GM23338 (cell line): ENCODE measurements around the gene ASB3. TPM values are rescaled to one million over a fixed set of nuclear protein-coding genes. Genes with fewer than 3 reads are reported as not detected.

ENCODE experiments used
- ATAC-seq: fragments of 200-7000 bp; cut with Tn5 transposase; 3 replicates; pipeline ENCODE4 v1.9.1; 2020
- DNase-seq: peaks from one replicate; pipeline ENCODE4 v3.0.0-alpha.2; 2015; ENCODE audit warnings: low spot score
- H2AFZ ChIP-seq: fragments of 200-600 bp; sonication (generic); 2 replicates; pipeline ENCODE4 v1.8.0; 2016; ENCODE audit warnings: antibody characterized with exemption, mild to moderate bottlenecking, moderate library complexity
- H3F3A ChIP-seq: fragments of 200-600 bp; sonication (generic); replicated peaks from 2 replicates; pipeline ENCODE4 v1.8.0; 2017; ENCODE audit warnings: antibody characterized with exemption, mixed run types, low read depth
- H3K27ac ChIP-seq: fragments of 200-600 bp; sonication (generic); 2 replicates; pipeline ENCODE4 v1.6.1; 2016; ENCODE audit warnings: low read depth
- H3K27me3 ChIP-seq: fragments of 200-600 bp; sonication (generic); 2 replicates; pipeline ENCODE4 v1.8.0; 2016; ENCODE audit warnings: mild to moderate bottlenecking, mixed run types, moderate library complexity; ENCODE audit not compliant: insufficient read depth
- H3K36me3 ChIP-seq: fragments of 200-600 bp; sonication (generic); 2 replicates; pipeline ENCODE4 v1.8.0; 2016; ENCODE audit warnings: mild to moderate bottlenecking; ENCODE audit not compliant: insufficient read depth
- H3K4me1 ChIP-seq: fragments of 200-600 bp; sonication (generic); 2 replicates; pipeline ENCODE4 v1.8.0; 2016; ENCODE audit warnings: mild to moderate bottlenecking, moderate library complexity; ENCODE audit not compliant: insufficient read depth
- H3K4me2 ChIP-seq: fragments of 200-600 bp; sonication (generic); 2 replicates; pipeline ENCODE4 v1.7.1; 2017; ENCODE audit warnings: mixed run types
- H3K4me3 ChIP-seq: fragments of 200-600 bp; sonication (generic); 2 replicates; pipeline ENCODE4 v1.6.1; 2016; ENCODE audit warnings: mixed run types
- H3K79me2 ChIP-seq: fragments of 200-600 bp; sonication (generic); replicated peaks from 2 replicates; pipeline ENCODE4 v1.8.0; 2017; ENCODE audit warnings: mild to moderate bottlenecking; ENCODE audit not compliant: insufficient read depth
- H3K9me2 ChIP-seq: fragments of 200-600 bp; sonication (generic); 2 replicates; pipeline ENCODE4 v1.8.0; 2017; ENCODE audit not compliant: insufficient read depth
- H4K20me1 ChIP-seq: fragments of 200-600 bp; sonication (generic); replicated peaks from 2 replicates; pipeline ENCODE4 v1.8.0; 2017; ENCODE audit warnings: mild to moderate bottlenecking; ENCODE audit not compliant: insufficient read depth
- H3K27ac Mint-ChIP-seq: 2 replicates; pipeline ENCODE4 v1.8.0; 2020; ENCODE audit warnings: inconsistent platforms, mild to moderate bottlenecking, moderate library complexity, mixed read lengths
- H3K27me3 Mint-ChIP-seq: 3 replicates; pipeline ENCODE4 v1.8.0; 2022; ENCODE audit warnings: low read depth, mild to moderate bottlenecking, moderate library complexity, mixed read lengths, inconsistent platforms; ENCODE audit not compliant: insufficient read depth, poor library complexity
- H3K36me3 Mint-ChIP-seq: 3 replicates; pipeline ENCODE4 v1.8.0; 2021; ENCODE audit warnings: low read depth, mild to moderate bottlenecking, inconsistent platforms, moderate library complexity, mixed read lengths
- H3K4me1 Mint-ChIP-seq: 3 replicates; pipeline ENCODE4 v1.8.0; 2020; ENCODE audit warnings: mild to moderate bottlenecking, inconsistent platforms, mixed read lengths
- H3K4me3 Mint-ChIP-seq: 3 replicates; pipeline ENCODE4 v1.8.0; 2021; ENCODE audit warnings: moderate library complexity, mild to moderate bottlenecking, inconsistent platforms, mixed read lengths
- H3K9me3 Mint-ChIP-seq: 3 replicates; pipeline ENCODE4 v1.8.0; 2020; ENCODE audit warnings: moderate library complexity, mild to moderate bottlenecking, inconsistent platforms, mixed read lengths
- CREB1 ChIP-seq: fragments of 250-450 bp; sonication (Bioruptor Pico); IDR thresholded peaks from 2 replicates; pipeline ENCODE4 v1.5.0; 2020; ENCODE audit warnings: low read depth, mild to moderate bottlenecking, moderate library complexity
- CTCF ChIP-seq, 2 experiments: fragments of 200-600 bp in 1 of 2; sonication (generic) in 1 of 2; conservative IDR thresholded peaks; 2 replicates each; pipeline versions ENCODE4 v1.5.1 to v1.6.1; 2016 to 2017; ENCODE audit warnings: antibody characterized with exemption in 2 of 2, low read depth in 2 of 2, mild to moderate bottlenecking in 2 of 2, moderate library complexity in 1 of 2
- ETS1 ChIP-seq: IDR thresholded peaks from 2 replicates; pipeline ENCODE4 v1.6.1; 2016; ENCODE audit warnings: antibody characterized with exemption
- EZH2 ChIP-seq: fragments of 200-600 bp; sonication (generic); IDR thresholded peaks from one replicate; pipeline ENCODE4 v1.8.0; 2017; ENCODE audit warnings: antibody characterized with exemption, mild to moderate bottlenecking, low read depth; ENCODE audit not compliant: unreplicated experiment
- EZH2phosphoT487 ChIP-seq: fragments of 200-600 bp; sonication (generic); IDR thresholded peaks from one replicate; pipeline ENCODE4 v1.8.1; 2018; ENCODE audit warnings: antibody characterized with exemption; ENCODE audit not compliant: unreplicated experiment
- JUNB ChIP-seq: IDR thresholded peaks from one replicate; pipeline ENCODE4 v1.6.1; 2016; ENCODE audit warnings: antibody characterized with exemption; ENCODE audit not compliant: unreplicated experiment
- NANOG ChIP-seq: IDR thresholded peaks from 2 replicates; pipeline ENCODE4 v1.6.1; 2016; ENCODE audit warnings: antibody characterized with exemption, borderline replicate concordance
- POLR2AphosphoS5 ChIP-seq: IDR thresholded peaks from 2 replicates; pipeline ENCODE4 v1.6.1; 2016; ENCODE audit warnings: antibody characterized with exemption, low read depth
- ZNF114 ChIP-seq: fragments of 250-450 bp; sonication (Bioruptor Pico); IDR thresholded peaks from 2 replicates; pipeline ENCODE4 v1.5.0; 2020; ENCODE audit warnings: mild to moderate bottlenecking, moderate library complexity
- ZNF331 ChIP-seq: fragments of 250-450 bp; sonication (Bioruptor Pico); IDR thresholded peaks from 2 replicates; pipeline ENCODE4 v1.5.0; 2020; ENCODE audit warnings: low read depth, mild to moderate bottlenecking, moderate library complexity
- polyA plus RNA-seq: library from polyadenylated mRNA; unstranded; fragments of >200 nt; fragmentation: Nextera tagmentation; extraction: Ambion mirVana; gene quantifications from 2 replicates; pipeline ENCODE4 v1.2.1, GENCODE V29; 2016
- total RNA-seq: library from RNA; depleted of rRNA; stranded (reverse); fragments of >200 nt; shearing (Covaris generic); gene quantifications from 2 replicates; pipeline ENCODE4 v1.2.3, GENCODE V29; 2014
- TF ChIP-seq, protein P1 (sequence below): fragments of 250-450 bp; sonication (Bioruptor Pico); IDR thresholded peaks from 2 replicates; pipeline ENCODE4 v1.5.0; 2020; ENCODE audit warnings: mild to moderate bottlenecking, moderate library complexity
- TF ChIP-seq, protein P2 (sequence below): IDR thresholded peaks from one replicate; pipeline ENCODE4 v1.6.1; 2018; ENCODE audit warnings: antibody characterized with exemption; ENCODE audit not compliant: unreplicated experiment

Gene ASB3
- total and polyA plus RNA-seq, 2 experiments from 2014 or later, result 22.4 to 30.5 TPM

- TF ChIP-seq EZH2phosphoT487 (no peak), JUNB (no peak), ZNF331 (CRISPR knock-in tag) (no peak), EZH2 (no peak), NANOG (no peak), ZNF114 (CRISPR knock-in tag) (no peak), CTCF (conservative IDR thresholded peaks at IDR 0.05; ENCODE audit: low read depth in 2 of 2) (no peak), CREB1 (CRISPR knock-in tag) (no peak), ETS1 (no peak), POLR2AphosphoS5 (no peak)
- TF ChIP-seq, protein P1, sequence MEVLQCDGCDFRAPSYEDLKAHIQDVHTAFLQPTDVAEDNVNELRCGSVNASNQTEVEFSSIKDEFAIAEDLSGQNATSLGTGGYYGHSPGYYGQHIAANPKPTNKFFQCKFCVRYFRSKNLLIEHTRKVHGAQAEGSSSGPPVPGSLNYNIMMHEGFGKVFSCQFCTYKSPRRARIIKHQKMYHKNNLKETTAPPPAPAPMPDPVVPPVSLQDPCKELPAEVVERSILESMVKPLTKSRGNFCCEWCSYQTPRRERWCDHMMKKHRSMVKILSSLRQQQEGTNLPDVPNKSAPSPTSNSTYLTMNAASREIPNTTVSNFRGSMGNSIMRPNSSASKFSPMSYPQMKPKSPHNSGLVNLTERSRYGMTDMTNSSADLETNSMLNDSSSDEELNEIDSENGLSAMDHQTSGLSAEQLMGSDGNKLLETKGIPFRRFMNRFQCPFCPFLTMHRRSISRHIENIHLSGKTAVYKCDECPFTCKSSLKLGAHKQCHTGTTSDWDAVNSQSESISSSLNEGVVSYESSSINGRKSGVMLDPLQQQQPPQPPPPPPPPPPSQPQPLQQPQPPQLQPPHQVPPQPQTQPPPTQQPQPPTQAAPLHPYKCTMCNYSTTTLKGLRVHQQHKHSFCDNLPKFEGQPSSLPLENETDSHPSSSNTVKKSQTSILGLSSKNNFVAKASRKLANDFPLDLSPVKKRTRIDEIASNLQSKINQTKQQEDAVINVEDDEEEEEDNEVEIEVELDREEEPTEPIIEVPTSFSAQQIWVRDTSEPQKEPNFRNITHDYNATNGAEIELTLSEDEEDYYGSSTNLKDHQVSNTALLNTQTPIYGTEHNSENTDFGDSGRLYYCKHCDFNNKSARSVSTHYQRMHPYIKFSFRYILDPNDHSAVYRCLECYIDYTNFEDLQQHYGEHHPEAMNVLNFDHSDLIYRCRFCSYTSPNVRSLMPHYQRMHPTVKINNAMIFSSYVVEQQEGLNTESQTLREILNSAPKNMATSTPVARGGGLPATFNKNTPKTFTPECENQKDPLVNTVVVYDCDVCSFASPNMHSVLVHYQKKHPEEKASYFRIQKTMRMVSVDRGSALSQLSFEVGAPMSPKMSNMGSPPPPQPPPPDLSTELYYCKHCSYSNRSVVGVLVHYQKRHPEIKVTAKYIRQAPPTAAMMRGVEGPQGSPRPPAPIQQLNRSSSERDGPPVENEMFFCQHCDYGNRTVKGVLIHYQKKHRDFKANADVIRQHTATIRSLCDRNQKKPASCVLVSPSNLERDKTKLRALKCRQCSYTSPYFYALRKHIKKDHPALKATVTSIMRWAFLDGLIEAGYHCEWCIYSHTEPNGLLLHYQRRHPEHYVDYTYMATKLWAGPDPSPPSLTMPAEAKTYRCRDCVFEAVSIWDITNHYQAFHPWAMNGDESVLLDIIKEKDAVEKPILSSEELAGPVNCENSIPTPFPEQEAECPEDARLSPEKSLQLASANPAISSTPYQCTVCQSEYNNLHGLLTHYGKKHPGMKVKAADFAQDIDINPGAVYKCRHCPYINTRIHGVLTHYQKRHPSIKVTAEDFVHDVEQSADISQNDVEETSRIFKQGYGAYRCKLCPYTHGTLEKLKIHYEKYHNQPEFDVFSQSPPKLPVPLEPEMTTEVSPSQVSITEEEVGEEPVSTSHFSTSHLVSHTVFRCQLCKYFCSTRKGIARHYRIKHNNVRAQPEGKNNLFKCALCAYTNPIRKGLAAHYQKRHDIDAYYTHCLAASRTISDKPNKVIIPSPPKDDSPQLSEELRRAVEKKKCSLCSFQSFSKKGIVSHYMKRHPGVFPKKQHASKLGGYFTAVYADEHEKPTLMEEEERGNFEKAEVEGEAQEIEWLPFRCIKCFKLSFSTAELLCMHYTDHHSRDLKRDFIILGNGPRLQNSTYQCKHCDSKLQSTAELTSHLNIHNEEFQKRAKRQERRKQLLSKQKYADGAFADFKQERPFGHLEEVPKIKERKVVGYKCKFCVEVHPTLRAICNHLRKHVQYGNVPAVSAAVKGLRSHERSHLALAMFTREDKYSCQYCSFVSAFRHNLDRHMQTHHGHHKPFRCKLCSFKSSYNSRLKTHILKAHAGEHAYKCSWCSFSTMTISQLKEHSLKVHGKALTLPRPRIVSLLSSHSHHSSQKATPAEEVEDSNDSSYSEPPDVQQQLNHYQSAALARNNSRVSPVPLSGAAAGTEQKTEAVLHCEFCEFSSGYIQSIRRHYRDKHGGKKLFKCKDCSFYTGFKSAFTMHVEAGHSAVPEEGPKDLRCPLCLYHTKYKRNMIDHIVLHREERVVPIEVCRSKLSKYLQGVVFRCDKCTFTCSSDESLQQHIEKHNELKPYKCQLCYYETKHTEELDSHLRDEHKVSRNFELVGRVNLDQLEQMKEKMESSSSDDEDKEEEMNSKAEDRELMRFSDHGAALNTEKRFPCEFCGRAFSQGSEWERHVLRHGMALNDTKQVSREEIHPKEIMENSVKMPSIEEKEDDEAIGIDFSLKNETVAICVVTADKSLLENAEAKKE, result no peak
- TF ChIP-seq, protein P2, sequence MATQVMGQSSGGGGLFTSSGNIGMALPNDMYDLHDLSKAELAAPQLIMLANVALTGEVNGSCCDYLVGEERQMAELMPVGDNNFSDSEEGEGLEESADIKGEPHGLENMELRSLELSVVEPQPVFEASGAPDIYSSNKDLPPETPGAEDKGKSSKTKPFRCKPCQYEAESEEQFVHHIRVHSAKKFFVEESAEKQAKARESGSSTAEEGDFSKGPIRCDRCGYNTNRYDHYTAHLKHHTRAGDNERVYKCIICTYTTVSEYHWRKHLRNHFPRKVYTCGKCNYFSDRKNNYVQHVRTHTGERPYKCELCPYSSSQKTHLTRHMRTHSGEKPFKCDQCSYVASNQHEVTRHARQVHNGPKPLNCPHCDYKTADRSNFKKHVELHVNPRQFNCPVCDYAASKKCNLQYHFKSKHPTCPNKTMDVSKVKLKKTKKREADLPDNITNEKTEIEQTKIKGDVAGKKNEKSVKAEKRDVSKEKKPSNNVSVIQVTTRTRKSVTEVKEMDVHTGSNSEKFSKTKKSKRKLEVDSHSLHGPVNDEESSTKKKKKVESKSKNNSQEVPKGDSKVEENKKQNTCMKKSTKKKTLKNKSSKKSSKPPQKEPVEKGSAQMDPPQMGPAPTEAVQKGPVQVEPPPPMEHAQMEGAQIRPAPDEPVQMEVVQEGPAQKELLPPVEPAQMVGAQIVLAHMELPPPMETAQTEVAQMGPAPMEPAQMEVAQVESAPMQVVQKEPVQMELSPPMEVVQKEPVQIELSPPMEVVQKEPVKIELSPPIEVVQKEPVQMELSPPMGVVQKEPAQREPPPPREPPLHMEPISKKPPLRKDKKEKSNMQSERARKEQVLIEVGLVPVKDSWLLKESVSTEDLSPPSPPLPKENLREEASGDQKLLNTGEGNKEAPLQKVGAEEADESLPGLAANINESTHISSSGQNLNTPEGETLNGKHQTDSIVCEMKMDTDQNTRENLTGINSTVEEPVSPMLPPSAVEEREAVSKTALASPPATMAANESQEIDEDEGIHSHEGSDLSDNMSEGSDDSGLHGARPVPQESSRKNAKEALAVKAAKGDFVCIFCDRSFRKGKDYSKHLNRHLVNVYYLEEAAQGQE, result no peak
- DNase-seq, result no peak
- H3K27me3 Mint-ChIP-seq, result no peaks in the 10 kb centered on the region
- no peaks in the 10 kb centered on the region for H3K9me3 Mint-ChIP-seq
- no peak for ATAC-seq
- Histone ChIP-seq H2AFZ (no peak overlapping the region), H3K27me3 (no peaks in the 10 kb centered on the region), H3K79me2 (no peaks in the 10 kb centered on the region), H3K4me1 (no peaks in the 10 kb centered on the region), H3K4me3 (no peak overlapping the region), H3K27ac (no peak overlapping the region), H3K4me2 (no peak overlapping the region), H4K20me1 (no peaks in the 10 kb centered on the region), H3K36me3 (peaks cover 10% of the 10 kb centered on the region; the same call in 1 of the 2 replicates), H3K9me2 (no peaks in the 10 kb centered on the region), H3F3A (no peaks in the 10 kb centered on the region)
- no peak overlapping the region for H3K27ac Mint-ChIP-seq
- H3K36me3 Mint-ChIP-seq, result peaks cover 20% of the 10 kb centered on the region
- no peak overlapping the region for H3K4me3 Mint-ChIP-seq
- H3K4me1 Mint-ChIP-seq, result no peaks in the 10 kb centered on the region
Measured at GRCh38 chr2:53801547-53801946, 14.8 kb upstream of the ASB3 start.
